ENCODE data around the gene PRR33. TPM values are rescaled to one million over a fixed set of nuclear protein-coding genes. Genes with fewer than 3 reads are reported as not detected.

The PRR33 gene
- polyA plus RNA-seq, 6 donors from 2014 or later, result 0.08 to 0.44 (median 0.16) TPM; not detected in 2

DNA sequence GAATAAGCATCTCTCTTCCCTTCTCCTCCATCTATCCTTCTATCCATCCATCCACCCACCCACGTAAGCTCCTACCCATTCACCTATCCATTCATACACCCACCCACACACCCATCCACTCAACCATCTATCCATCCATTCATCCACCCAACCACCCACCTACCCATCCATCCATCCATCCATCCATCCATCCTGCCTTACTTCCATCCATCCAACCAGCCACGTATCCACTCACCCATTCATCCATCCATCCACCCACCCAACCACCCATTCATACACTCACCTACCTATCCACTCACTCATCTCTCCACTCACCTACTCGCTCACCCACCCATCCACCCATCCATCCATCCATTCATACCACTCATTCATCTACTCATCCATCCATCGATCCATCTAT, 41.0 kb upstream of the PRR33 start:
- no peak for DNase-seq
- H3K4me1 Mint-ChIP-seq, result peaks cover 0 to 7% (median 0%) of the 10 kb centered on the region in 3 donors
- H3K27me3 Mint-ChIP-seq, result peaks cover 21 to 29% (median 26%) of the 10 kb centered on the region in 3 donors
- no peak for ATAC-seq (ENCODE audit: low read depth in 2 of 2)
- H3K9me3 Mint-ChIP-seq, result peaks cover 0 to 6% (median 0%) of the 10 kb centered on the region in 7 donors
- peak overlapping the region in 1 of 6 donors; percentile 53 for H3K27ac Mint-ChIP-seq
- peaks cover 0 to 11% of the 10 kb centered on the region in 2 donors for H3K36me3 Mint-ChIP-seq
- no peak overlapping the region for H3K4me3 Mint-ChIP-seq

GRCh38 chr11:1932105-1932480, 40.4 kb upstream of the PRR33 start:
- peaks cover 0 to 6% (median 0%) of the 10 kb centered on the region in 7 donors for H3K9me3 Mint-ChIP-seq
- no peak overlapping the region for H3K27ac Mint-ChIP-seq
- H3K4me3 Mint-ChIP-seq, result no peak overlapping the region
- peaks cover 0 to 7% (median 0%) of the 10 kb centered on the region in 3 donors for H3K4me1 Mint-ChIP-seq
- DNase-seq (no peak), ATAC-seq (ENCODE audit: low read depth in 2 of 2) (no peak)
- H3K27me3 Mint-ChIP-seq, result peaks cover 21 to 29% (median 26%) of the 10 kb centered on the region in 3 donors
- peaks cover 0 to 11% of the 10 kb centered on the region in 2 donors for H3K36me3 Mint-ChIP-seq

GRCh38 chr11:1931341-1932104, 39.8 kb upstream of the PRR33 start:
- Mint-ChIP-seq H3K27me3 (peaks cover 23 to 33% (median 30%) of the 10 kb centered on the region in 3 donors), H3K27ac (peak overlapping the region in 1 of 6 donors; percentile 4), H3K9me3 (peaks cover 0 to 6% (median 0%) of the 10 kb centered on the region in 7 donors), H3K4me1 (peaks cover 0 to 10% (median 4%) of the 10 kb centered on the region in 3 donors), H3K4me3 (no peak overlapping the region), H3K36me3 (peaks cover 0 to 11% of the 10 kb centered on the region in 2 donors)
- no peak for DNase-seq
- ATAC-seq (ENCODE audit: low read depth in 2 of 2), result no peak

- Mint-ChIP-seq H3K9me3 (peaks cover 0 to 6% (median 0%) of the 10 kb centered on the region in 7 donors), H3K4me3 (no peak overlapping the region), H3K36me3 (peaks cover 0 to 11% of the 10 kb centered on the region in 2 donors), H3K27ac (peak overlapping the region in 2 of 6 donors; percentile 65 to 88), H3K4me1 (peaks cover 0 to 13% (median 7%) of the 10 kb centered on the region in 3 donors), H3K27me3 (peaks cover 26 to 40% (median 34%) of the 10 kb centered on the region in 3 donors)
- no peak for ATAC-seq (ENCODE audit: low read depth in 2 of 2)
- DNase-seq, result no peak
Measured at GRCh38 chr11:1930462-1930830, 38.8 kb upstream of the PRR33 start.

DNA sequence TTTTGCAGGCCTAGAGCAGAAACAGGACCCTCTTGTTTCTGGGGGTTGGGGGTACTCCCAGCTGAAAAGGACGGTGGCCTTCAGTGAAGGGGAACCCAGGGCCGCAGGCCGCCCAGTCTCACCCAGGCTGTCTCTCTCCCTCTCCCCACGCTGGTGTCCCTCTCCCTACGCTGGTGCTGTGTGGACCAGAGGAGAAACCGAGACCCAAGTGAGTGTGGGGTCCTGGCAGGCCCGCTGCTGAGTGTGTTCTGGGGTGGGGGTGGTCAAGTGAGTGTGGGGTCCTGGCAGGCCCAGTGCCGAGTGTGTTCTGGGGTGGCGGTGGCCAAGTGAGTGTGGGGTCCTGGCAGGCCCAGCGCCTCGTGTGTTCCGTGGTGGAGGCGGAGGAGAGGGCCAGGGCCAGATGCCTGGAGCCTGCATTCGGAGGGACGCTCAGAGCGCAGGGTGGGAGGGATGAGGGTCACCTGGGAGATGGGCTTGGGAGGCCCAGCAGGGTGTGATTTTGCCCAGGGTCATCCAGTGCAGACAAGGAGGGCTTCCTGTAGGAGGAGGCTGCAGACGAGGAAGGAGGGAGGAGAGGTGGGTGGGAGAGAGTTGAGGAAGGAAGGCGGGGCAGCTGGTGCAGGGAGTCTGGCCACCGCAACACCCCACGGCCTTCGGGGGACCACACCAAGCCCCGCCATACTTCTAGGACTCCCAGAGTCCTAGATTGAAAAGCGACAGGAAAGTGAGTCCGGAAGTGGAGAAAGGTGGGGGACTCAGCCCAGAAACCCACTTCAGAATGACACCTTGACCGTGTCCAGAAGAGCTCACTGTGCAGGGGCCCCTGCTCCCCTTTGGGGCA, 38.1 kb upstream of the PRR33 start:
- Mint-ChIP-seq H3K4me1 (peaks cover 0 to 13% (median 7%) of the 10 kb centered on the region in 3 donors), H3K27me3 (peaks cover 26 to 40% (median 34%) of the 10 kb centered on the region in 3 donors), H3K9me3 (peaks cover 0 to 6% (median 0%) of the 10 kb centered on the region in 7 donors), H3K27ac (peak overlapping the region in 2 of 6 donors; percentile 49 to 57), H3K36me3 (peaks cover 0 to 11% of the 10 kb centered on the region in 2 donors), H3K4me3 (no peak overlapping the region)
- DNase-seq (no peak), ATAC-seq (ENCODE audit: low read depth in 2 of 2) (no peak)

- no peak for DNase-seq
- Mint-ChIP-seq H3K27ac (peak overlapping the region in 1 of 6 donors; percentile 49), H3K4me3 (no peak overlapping the region), H3K36me3 (peaks cover 0 to 11% of the 10 kb centered on the region in 2 donors), H3K9me3 (peaks cover 0 to 6% (median 0%) of the 10 kb centered on the region in 7 donors), H3K27me3 (peaks cover 27 to 41% (median 37%) of the 10 kb centered on the region in 3 donors), H3K4me1 (peaks cover 0 to 13% (median 7%) of the 10 kb centered on the region in 3 donors)
- no peak for ATAC-seq (ENCODE audit: low read depth in 2 of 2)
Measured at GRCh38 chr11:1928891-1929541, 37.3 kb upstream of the PRR33 start.

DNA sequence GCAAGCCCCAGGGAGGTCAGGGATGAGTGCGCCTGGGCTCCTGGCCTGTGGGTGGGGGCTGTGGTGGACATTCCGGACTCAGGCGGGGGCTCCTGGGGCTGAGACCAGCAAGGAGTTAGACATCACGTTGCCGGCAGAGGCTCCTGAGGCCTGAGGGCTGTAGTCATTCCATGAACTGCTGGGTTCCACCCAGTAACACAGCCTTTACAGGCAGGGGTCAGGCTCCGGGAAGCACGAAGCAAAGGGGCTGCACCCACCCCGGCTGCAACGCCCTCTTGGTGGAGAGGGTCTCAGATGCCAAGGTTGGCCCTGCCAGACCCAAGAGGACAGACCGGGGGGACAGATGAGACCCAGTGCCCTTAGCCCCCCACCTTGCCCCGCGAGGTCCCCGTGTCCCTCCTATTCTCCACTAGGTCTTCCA, 36.8 kb upstream of the PRR33 start:
- H3K27me3 Mint-ChIP-seq, result peaks cover 31 to 41% (median 37%) of the 10 kb centered on the region in 3 donors
- no peak for DNase-seq
- H3K4me1 Mint-ChIP-seq, result peaks cover 0 to 18% (median 7%) of the 10 kb centered on the region in 3 donors
- H3K9me3 Mint-ChIP-seq, result peaks cover 0 to 6% (median 0%) of the 10 kb centered on the region in 7 donors
- no peak overlapping the region for H3K4me3 Mint-ChIP-seq
- no peak for ATAC-seq (ENCODE audit: low read depth in 2 of 2)
- H3K27ac Mint-ChIP-seq, result no peak overlapping the region
- H3K36me3 Mint-ChIP-seq, result peaks cover 0 to 8% of the 10 kb centered on the region in 2 donors

GRCh38 chr11:1927848-1928469, 36.3 kb upstream of the PRR33 start:
- Mint-ChIP-seq H3K9me3 (peaks cover 0 to 3% (median 0%) of the 10 kb centered on the region in 7 donors), H3K4me3 (no peak overlapping the region), H3K36me3 (peaks cover 0 to 3% of the 10 kb centered on the region in 2 donors), H3K27ac (no peak overlapping the region), H3K4me1 (peaks cover 0 to 15% (median 7%) of the 10 kb centered on the region in 3 donors), H3K27me3 (peaks cover 27 to 41% (median 37%) of the 10 kb centered on the region in 3 donors)
- no peak for ATAC-seq (ENCODE audit: low read depth in 2 of 2)
- DNase-seq, result no peak

DNA sequence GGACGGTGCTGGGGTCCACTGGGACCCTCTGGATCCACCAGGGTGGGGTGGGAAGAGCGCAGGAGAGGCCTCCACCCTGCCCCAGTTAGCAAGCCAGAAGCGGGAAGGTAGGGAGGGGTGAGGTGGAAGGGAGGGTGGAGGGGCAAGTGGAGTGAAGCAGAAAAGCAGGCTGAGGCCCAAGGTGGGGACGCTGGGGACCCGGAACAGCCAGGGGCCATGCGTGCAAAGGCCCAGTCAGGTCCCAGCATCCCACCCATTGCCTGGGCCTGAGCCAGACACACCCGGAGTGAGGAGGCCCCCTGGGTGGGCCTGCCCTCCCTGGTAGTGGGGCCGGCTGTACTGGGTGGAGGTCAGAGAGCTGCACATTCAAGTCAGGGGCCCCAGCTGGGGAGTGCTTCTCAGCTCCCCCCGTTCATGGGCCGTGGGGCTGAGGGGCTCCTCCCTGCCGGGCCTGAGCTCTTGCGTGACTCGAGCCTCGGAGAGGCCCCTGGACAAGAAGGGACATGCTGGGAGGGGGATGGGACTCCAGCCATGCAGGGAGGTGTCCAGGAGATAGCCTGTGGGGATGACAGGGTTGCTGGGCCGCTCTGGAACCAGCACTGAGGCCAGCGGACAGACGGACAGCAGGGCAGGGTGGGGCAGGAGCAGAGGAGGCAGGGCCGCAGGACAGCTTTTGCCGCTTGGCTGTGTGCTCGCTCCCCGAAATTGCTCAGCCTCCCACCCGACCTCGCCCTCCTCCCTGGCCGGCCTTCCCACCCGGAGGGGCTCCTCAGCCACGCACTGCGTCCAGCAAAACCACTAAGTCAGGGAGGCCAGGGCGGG, 35.5 kb upstream of the PRR33 start:
- Mint-ChIP-seq H3K36me3 (no peaks in the 10 kb centered on the region), H3K27ac (peak overlapping the region in 1 of 6 donors; percentile 49), H3K9me3 (no peaks in the 10 kb centered on the region), H3K4me3 (no peak overlapping the region), H3K27me3 (peaks cover 22 to 40% (median 35%) of the 10 kb centered on the region in 3 donors), H3K4me1 (peaks cover 0 to 14% (median 7%) of the 10 kb centered on the region in 3 donors)
- no peak for ATAC-seq (ENCODE audit: low read depth in 2 of 2)
- no peak for DNase-seq

DNA sequence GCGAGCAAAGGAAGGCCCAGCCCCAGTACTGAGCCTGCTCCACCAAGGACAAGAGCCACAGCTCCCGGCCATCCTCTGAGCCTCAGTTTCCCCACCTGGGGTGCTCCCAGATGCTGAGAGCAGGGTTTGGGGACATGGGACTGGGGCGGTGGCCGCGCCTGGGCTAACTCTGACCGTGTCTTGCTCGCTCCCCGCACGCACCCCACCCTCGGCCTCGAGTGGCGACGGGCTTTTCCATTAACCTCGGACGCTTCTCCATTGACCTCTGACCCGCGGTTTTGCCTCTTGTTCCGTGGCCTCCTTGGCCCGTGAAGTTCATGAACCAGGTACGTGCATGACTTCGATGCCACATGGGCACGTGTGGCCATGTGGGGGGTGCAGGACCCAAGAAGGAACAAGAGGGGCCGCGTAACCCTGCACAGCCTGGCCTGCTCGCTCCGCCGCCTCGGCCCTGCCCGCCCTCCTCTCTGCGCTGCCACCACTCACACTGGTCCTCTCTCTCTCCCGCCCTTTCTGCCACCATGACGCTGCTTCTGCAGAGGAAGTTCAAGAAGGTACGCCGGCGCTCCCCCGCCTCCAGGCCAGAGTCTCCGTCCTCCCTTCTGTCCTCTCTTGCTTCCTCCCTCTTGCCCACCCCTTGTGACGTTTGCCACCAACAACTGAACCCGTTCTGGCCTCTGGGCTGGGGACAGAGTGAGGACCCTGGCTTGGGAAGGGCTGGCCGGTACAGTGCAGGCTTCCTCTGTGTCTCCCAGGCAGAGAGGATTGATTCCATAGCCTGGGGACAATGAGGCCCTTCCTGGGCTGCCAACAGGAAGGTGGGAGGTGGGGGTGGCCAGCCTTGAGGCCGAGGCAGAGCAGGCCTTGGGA, 34.7 kb upstream of the PRR33 start:
- H3K4me3 Mint-ChIP-seq, result no peak overlapping the region
- H3K36me3 Mint-ChIP-seq, result no peaks in the 10 kb centered on the region
- H3K4me1 Mint-ChIP-seq, result peaks cover 0 to 14% (median 7%) of the 10 kb centered on the region in 3 donors
- peaks cover 16 to 32% (median 28%) of the 10 kb centered on the region in 3 donors for H3K27me3 Mint-ChIP-seq
- DNase-seq (no peak), ATAC-seq (ENCODE audit: low read depth in 2 of 2) (peak in 1 of 2 donors; percentile 13)
- H3K9me3 Mint-ChIP-seq, result no peaks in the 10 kb centered on the region
- H3K27ac Mint-ChIP-seq, result no peak overlapping the region

DNA sequence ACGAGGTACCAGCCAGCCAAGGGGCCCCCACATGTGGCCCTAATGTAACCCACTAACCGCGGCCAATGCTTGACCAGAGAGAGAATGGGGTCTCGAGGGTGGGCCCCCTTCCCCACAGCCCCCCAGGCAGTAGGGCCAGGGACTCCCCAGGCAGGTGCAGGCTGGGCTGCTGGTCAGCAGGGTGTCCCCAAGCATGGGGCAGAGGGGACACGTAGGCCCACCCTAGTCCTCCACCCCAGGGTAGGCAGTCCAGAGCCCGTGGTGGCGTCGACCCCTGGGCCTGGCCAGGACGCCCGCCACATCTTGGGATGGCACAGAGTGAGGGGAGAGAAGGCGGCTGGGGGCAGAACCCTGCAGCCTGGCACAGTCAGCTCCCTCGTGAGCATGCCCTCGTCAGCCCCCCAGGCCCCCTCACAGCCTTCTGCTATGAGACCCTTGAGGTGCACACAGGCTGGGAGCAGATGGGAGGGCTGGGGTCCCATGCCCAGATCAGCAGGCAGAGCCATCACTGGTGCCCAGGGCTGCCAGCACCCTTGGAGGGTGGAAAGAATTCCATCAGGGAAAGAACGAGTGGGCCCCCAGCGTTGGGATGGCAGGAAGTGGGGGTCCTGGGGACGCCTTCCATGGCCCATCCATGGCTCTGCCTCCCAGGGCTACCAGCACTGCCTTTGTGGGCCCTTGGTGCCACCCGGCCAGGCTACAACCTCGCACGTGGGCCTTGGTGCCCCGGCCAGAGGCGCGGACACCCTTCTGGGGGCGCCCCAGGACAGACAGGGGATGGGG, 33.9 kb upstream of the PRR33 start:
- H3K27ac Mint-ChIP-seq, result no peak overlapping the region
- no peak overlapping the region for H3K4me3 Mint-ChIP-seq
- DNase-seq (no peak), ATAC-seq (ENCODE audit: low read depth in 2 of 2) (no peak)
- H3K27me3 Mint-ChIP-seq, result peaks cover 14 to 30% (median 26%) of the 10 kb centered on the region in 3 donors
- H3K4me1 Mint-ChIP-seq, result peaks cover 0 to 14% (median 7%) of the 10 kb centered on the region in 3 donors
- H3K9me3 Mint-ChIP-seq, result no peaks in the 10 kb centered on the region
- H3K36me3 Mint-ChIP-seq, result no peaks in the 10 kb centered on the region

Data from naive B cell (primary cell).